HepG2 (cell line): ENCODE measurements around the gene ISOC2. TPM values are rescaled to one million over a fixed set of nuclear protein-coding genes. Genes with fewer than 3 reads are reported as not detected.

Experiments
- CBX1 ChIP-seq: IDR thresholded peaks from one replicate; pipeline ENCODE4 v1.6.1; 2016; ENCODE audit warnings: antibody characterized with exemption, low read depth
- ELF1 ChIP-seq: sonication (generic); formaldehyde crosslinking; IDR thresholded peaks from 2 replicates; pipeline ENCODE4 v1.4.0; 2020; ENCODE audit warnings: missing genetic modification reagents
- HDAC6 ChIP-seq: fragments of 200-600 bp; sonication (generic); IDR thresholded peaks from 2 replicates; pipeline ENCODE4 v1.7.0; 2017; ENCODE audit warnings: mild to moderate bottlenecking, antibody characterized with exemption, low read length, low read depth
- MIER2 ChIP-seq: IDR thresholded peaks from 2 replicates; pipeline ENCODE4 v1.6.1; 2016; ENCODE audit warnings: missing biosample characterization, missing genetic modification reagents
- MTA3 ChIP-seq: sonication (generic); formaldehyde crosslinking; IDR thresholded peaks from 2 replicates; pipeline ENCODE4 v1.4.0; 2020; ENCODE audit warnings: missing genetic modification reagents
- RARG ChIP-seq: sonication (generic); formaldehyde crosslinking; IDR thresholded peaks from 2 replicates; pipeline ENCODE4 v1.4.0; 2020; ENCODE audit warnings: low read depth, mild to moderate bottlenecking, missing genetic modification reagents
- REL ChIP-seq: sonication (generic); formaldehyde crosslinking; conservative IDR thresholded peaks from 2 replicates; pipeline ENCODE4 v1.8.0; 2022; ENCODE audit warnings: mild to moderate bottlenecking, missing genetic modification reagents, moderate library complexity
- TBX2 ChIP-seq: sonication (generic); formaldehyde crosslinking; IDR thresholded peaks from 2 replicates; pipeline ENCODE4 v1.5.0; 2020; ENCODE audit warnings: missing genetic modification reagents, mild to moderate bottlenecking, borderline replicate concordance
- ZFP41 ChIP-seq: sonication (generic); formaldehyde crosslinking; IDR thresholded peaks from 2 replicates; pipeline ENCODE4 v1.4.0; 2020; ENCODE audit warnings: mild to moderate bottlenecking, missing genetic modification reagents, borderline replicate concordance
- ZFX ChIP-seq: sonication (generic); formaldehyde crosslinking; IDR thresholded peaks from 2 replicates; pipeline ENCODE4 v1.4.0; 2020; ENCODE audit warnings: mild to moderate bottlenecking, low read depth, missing genetic modification reagents, moderate library complexity
- ZNF354B ChIP-seq: sonication (generic); formaldehyde crosslinking; IDR thresholded peaks from 2 replicates; pipeline ENCODE4 v1.8.0; 2022; ENCODE audit warnings: mild to moderate bottlenecking, missing genetic modification reagents
- ZNF83 ChIP-seq: sonication (generic); formaldehyde crosslinking; IDR thresholded peaks from 2 replicates; pipeline ENCODE4 v1.4.0; 2020; ENCODE audit warnings: missing genetic modification reagents, mild to moderate bottlenecking, borderline replicate concordance
- polyA plus RNA-seq, 8 experiments: library from polyadenylated mRNA; depleted of rRNA in 3 of 8; stranded (reverse) in 7 of 8; unstranded in 1 of 8; fragments of >200 nt; fragmentation: Illumina TruSeq in 4 of 8; extraction: Trizol in 4 of 8; gene quantifications; 2 replicates each; pipeline versions ENCODE4 v1.2.1 to v1.2.3, GENCODE V29; 2011 to 2016; ENCODE audit warnings: low read depth in 4 of 8, missing spikeins in 1 of 8, mixed read lengths in 1 of 8; ENCODE audit not compliant: insufficient read depth in 1 of 8
- total RNA-seq, 5 experiments: library from RNA; depleted of rRNA; stranded (reverse); fragments of >200 nt; fragmentation: Illumina TruSeq; extraction: Trizol; gene quantifications; 2 replicates each; pipeline ENCODE4 v1.2.3, GENCODE V29; 2016; ENCODE audit warnings: low read depth in 1 of 5
- TF ChIP-seq, protein P1 (sequence below): sonication (generic); formaldehyde crosslinking; IDR thresholded peaks from 2 replicates; pipeline ENCODE4 v1.5.1; 2020; ENCODE audit warnings: mild to moderate bottlenecking, missing genetic modification reagents
- TF ChIP-seq, protein P2 (sequence below): sonication (generic); formaldehyde crosslinking; IDR thresholded peaks from 2 replicates; pipeline ENCODE4 v1.4.0; 2020; ENCODE audit warnings: mild to moderate bottlenecking, missing genetic modification reagents
- TF ChIP-seq, protein P3 (sequence below): sonication (generic); formaldehyde crosslinking; IDR thresholded peaks from 2 replicates; pipeline ENCODE4 v1.5.1; 2020; ENCODE audit warnings: mild to moderate bottlenecking, missing genetic modification reagents, moderate library complexity

ISOC2 gene
- total and polyA plus RNA-seq, 2 of the 13 experiments (the other 11 are each of a cell fraction or from before 2014, with no cell fraction given), result 76.8 to 105 TPM

DNA sequence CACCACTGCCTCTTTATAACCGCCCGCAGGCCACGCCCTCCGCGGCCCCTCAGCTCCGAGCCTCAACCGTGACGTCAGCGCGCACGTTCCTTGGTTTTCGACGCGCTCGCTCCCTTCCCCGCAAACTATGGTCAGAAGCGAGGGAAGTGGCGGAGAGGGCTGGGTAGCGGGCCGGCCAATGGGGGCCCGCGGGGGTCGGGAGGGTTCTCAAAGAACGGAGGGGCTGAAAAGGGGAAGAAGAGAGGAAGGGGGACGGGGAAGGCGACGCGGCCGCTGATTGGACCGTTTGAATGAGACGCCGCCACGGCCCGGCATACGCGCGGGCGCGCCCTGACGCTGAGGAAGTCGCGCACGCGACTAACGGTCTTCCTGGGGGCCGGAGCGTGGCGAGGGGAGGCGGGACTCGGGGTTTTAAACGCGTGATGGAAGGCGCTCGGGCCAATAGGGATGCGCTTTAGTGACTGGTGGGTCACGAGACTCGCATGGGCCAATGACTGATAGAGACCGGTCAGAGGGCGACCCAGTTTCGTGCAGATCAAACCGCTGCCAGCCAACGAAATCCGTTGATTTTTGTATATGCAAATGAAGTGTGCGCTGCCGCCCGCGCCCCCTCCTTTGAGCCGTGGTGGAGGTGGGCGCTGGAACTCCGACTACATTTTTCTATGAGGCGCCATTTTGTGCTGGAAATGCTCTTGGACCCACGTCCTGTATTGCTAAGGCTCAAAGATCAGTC lies 53.5 kb downstream of the ISOC2 start (continued):
- TF ChIP-seq, protein P1, sequence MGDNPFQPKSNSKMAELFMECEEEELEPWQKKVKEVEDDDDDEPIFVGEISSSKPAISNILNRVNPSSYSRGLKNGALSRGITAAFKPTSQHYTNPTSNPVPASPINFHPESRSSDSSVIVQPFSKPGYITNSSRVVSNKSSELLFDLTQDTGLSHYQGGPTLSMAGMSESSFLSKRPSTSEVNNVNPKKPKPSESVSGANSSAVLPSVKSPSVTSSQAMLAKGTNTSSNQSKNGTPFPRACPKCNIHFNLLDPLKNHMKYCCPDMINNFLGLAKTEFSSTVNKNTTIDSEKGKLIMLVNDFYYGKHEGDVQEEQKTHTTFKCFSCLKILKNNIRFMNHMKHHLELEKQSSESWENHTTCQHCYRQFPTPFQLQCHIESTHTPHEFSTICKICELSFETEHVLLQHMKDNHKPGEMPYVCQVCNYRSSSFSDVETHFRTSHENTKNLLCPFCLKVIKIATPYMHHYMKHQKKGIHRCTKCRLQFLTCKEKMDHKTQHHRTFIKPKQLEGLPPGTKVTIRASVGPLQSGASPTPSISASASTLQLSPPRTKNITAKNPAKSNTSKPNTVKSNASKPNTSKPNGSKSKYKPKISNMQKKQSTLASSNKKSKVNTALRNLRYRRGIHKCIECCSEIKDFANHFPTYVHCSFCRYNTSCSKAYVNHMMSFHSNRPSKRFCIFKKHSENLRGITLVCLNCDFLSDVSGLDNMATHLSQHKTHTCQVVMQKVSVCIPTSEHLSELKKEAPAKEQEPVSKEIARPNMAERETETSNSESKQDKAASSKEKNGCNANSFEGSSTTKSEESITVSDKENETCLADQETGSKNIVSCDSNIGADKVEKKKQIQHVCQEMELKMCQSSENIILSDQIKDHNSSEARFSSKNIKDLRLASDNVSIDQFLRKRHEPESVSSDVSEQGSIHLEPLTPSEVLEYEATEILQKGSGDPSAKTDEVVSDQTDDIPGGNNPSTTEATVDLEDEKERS (CRISPR knock-in tag), result 0 out of 2 replicates have a peak, but pooled peaks have one; percentile 31
- TF ChIP-seq REL (CRISPR knock-in tag) (no peak), HDAC6 (no peak), TBX2 (CRISPR knock-in tag) (no peak; the same call in 1 of the 2 replicates), ZFP41 (CRISPR knock-in tag) (no peak), MIER2 (CRISPR knock-in tag) (0 out of 2 replicates have a peak, but pooled peaks have one; percentile 36), CBX1 (no peak), ZNF354B (CRISPR knock-in tag) (no peak), MTA3 (no peak), ZFX (CRISPR knock-in tag) (peak; percentile 48; the same call in 1 of the 2 replicates), ZNF83 (CRISPR knock-in tag) (no peak), ELF1 (no peak; the same call in 1 of the 2 replicates), RARG (CRISPR knock-in tag) (no peak)
- TF ChIP-seq, protein P2, sequence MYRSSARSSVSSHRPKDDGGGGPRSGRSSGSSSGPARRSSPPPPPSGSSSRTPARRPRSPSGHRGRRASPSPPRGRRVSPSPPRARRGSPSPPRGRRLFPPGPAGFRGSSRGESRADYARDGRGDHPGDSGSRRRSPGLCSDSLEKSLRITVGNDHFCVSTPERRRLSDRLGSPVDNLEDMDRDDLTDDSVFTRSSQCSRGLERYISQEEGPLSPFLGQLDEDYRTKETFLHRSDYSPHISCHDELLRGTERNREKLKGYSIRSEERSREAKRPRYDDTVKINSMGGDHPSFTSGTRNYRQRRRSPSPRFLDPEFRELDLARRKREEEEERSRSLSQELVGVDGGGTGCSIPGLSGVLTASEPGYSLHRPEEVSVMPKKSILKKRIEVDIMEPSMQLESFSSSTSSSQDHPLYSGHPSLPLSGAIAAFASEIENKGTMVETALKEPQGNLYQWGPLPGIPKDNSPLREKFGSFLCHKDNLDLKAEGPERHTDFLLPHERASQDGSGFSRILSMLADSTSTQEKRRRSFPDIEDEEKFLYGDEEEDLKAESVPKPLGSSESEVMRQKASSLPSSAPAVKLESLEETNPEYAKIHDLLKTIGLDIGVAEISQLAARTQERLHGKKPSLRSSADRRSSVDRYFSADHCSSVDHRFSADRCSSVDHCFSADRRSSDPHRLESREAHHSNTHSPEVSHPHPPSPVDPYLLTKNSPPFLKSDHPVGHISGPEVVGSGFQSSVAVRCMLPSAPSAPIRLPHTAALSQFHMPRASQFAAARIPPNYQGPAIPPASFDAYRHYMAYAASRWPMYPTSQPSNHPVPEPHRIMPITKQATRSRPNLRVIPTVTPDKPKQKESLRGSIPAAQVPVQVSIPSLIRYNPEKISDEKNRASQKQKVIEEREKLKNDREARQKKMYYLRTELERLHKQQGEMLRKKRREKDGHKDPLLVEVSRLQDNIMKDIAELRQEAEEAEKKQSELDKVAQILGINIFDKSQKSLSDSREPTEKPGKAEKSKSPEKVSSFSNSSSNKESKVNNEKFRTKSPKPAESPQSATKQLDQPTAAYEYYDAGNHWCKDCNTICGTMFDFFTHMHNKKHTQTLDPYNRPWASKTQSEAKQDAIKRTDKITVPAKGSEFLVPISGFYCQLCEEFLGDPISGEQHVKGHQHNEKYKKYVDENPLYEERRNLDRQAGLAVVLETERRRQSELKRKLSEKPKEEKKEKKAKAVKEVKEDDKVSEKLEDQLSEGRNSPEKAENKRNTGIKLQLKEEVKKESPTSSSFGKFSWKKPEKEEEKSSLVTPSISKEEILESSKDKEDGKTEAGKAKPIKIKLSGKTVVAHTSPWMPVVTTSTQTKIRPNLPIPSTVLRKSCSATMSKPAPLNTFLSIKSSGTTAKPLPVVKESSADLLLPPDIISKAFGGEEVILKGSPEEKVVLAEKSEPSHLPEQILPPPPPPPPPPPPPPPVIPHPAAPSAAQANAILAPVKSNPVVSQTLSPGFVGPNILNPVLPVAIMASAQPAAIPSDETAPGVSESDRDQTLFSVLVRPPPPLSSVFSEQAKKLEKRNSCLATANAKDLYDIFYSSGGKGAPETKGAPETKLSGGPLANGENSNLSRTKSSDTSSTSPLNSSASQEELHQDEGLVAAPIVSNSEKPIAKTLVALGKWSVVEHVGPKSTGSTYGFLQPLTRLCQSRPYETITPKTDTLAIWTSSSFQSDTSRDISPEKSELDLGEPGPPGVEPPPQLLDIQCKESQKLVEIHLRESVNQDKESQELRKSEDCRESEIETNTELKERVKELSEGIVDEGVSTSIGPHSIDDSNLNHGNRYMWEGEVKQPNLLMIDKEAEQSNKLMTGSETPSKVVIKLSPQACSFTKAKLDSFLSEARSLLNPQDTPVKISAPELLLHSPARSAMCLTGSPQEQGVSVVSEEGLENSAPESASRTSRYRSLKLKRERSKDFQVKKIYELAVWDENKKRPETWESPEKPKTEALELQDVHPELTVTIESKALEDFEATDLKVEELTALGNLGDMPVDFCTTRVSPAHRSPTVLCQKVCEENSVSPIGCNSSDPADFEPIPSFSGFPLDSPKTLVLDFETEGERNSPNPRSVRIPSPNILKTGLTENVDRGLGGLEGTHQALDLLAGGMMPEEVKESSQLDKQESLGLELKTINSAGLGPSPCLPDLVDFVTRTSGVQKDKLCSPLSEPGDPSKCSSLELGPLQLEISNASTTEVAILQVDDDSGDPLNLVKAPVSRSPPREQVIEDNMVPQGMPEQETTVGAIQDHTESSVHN (CRISPR knock-in tag), result 0 out of 2 replicates have a peak, but pooled peaks have one; percentile 63
- TF ChIP-seq, protein P3, sequence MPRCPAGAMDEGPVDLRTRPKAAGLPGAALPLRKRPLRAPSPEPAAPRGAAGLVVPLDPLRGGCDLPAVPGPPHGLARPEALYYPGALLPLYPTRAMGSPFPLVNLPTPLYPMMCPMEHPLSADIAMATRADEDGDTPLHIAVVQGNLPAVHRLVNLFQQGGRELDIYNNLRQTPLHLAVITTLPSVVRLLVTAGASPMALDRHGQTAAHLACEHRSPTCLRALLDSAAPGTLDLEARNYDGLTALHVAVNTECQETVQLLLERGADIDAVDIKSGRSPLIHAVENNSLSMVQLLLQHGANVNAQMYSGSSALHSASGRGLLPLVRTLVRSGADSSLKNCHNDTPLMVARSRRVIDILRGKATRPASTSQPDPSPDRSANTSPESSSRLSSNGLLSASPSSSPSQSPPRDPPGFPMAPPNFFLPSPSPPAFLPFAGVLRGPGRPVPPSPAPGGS, result no peak
